Measurements from ENCODE around the gene TSPAN10.
A peak's percentile ranks its signal among the peaks of the same experiment; 100 is the strongest.

The TSPAN10 gene

GRCh38 chr17:81660441-81660840, 23.4 kb downstream of the TSPAN10 start:
- no peak for TF ChIP-seq CTCF (IDR thresholded peaks at IDR 0.05; ENCODE audit: unreplicated experiment in 3 of 3)
- Mint-ChIP-seq H3K27me3 (ENCODE audit: low read depth) (no peaks in the 10 kb centered on the region), H3K4me1 (peaks cover 6% of the 10 kb centered on the region), H3K27ac (no peak overlapping the region), H3K4me3 (no peak overlapping the region), H3K36me3 (ENCODE audit: low read depth) (no peaks in the 10 kb centered on the region), H3K9me3 (no peaks in the 10 kb centered on the region)

- Mint-ChIP-seq H3K4me3 (no peak overlapping the region), H3K4me1 (peaks cover 18% of the 10 kb centered on the region), H3K27ac (no peak overlapping the region), H3K27me3 (ENCODE audit: low read depth) (no peaks in the 10 kb centered on the region), H3K36me3 (ENCODE audit: low read depth) (no peaks in the 10 kb centered on the region), H3K9me3 (no peaks in the 10 kb centered on the region)
- TF ChIP-seq CTCF (IDR thresholded peaks at IDR 0.05; ENCODE audit: unreplicated experiment in 3 of 3), result no peak
These were observed 25.0 kb downstream of the TSPAN10 start for GRCh38 chr17:81662002-81662401.

GRCh38 chr17:81664051-81664470, 27.1 kb downstream of the TSPAN10 start:
- Mint-ChIP-seq H3K36me3 (ENCODE audit: low read depth) (peaks cover 9% of the 10 kb centered on the region), H3K27ac (no peak overlapping the region), H3K4me1 (peaks cover 21% of the 10 kb centered on the region), H3K9me3 (no peaks in the 10 kb centered on the region), H3K4me3 (peak overlapping the region; percentile 25 to 52 (median 44)), H3K27me3 (ENCODE audit: low read depth) (no peaks in the 10 kb centered on the region)
- TF ChIP-seq CTCF (IDR thresholded peaks at IDR 0.05; ENCODE audit: unreplicated experiment in 3 of 3), result no peak

- no peaks in the 10 kb centered on the region for H3K27me3 Mint-ChIP-seq (ENCODE audit: low read depth)
- H3K27ac Mint-ChIP-seq, result peak overlapping the region; percentile 88 to 96 (median 94)
- peaks cover 13% of the 10 kb centered on the region for H3K36me3 Mint-ChIP-seq (ENCODE audit: low read depth)
- peak overlapping the region; percentile 91 to 95 (median 92) for H3K4me3 Mint-ChIP-seq
- no peak for TF ChIP-seq CTCF (IDR thresholded peaks at IDR 0.05; ENCODE audit: unreplicated experiment in 3 of 3)
- H3K9me3 Mint-ChIP-seq, result no peaks in the 10 kb centered on the region
- peaks cover 21% of the 10 kb centered on the region for H3K4me1 Mint-ChIP-seq
These were observed 28.5 kb downstream of the TSPAN10 start for GRCh38 chr17:81665205-81666091.

GRCh38 chr17:81666092-81666341, 29.0 kb downstream of the TSPAN10 start:
- Mint-ChIP-seq H3K9me3 (no peaks in the 10 kb centered on the region), H3K27me3 (ENCODE audit: low read depth) (no peaks in the 10 kb centered on the region), H3K36me3 (ENCODE audit: low read depth) (peaks cover 13% of the 10 kb centered on the region), H3K27ac (peak overlapping the region; percentile 88 to 96 (median 94)), H3K4me3 (peak overlapping the region; percentile 91 to 95 (median 92)), H3K4me1 (peaks cover 21% of the 10 kb centered on the region)
- TF ChIP-seq CTCF (IDR thresholded peaks at IDR 0.05; ENCODE audit: unreplicated experiment in 3 of 3), result no peak

All from nephron (organoid).